Smooth muscle cell (in vitro differentiated cells): Measurements from ENCODE around the gene ATP11A. TPM values are rescaled to one million over a fixed set of nuclear protein-coding genes. Genes with fewer than 3 reads are reported as not detected.
"Not testable (repeated sequence)": the region's sequence is repeated elsewhere in the genome, so short reads cannot be mapped to it uniquely, and the experiment has no call there.

ENCODE experiments used
- DNase-seq: peaks from one replicate; lab custom pipeline; 2025; ENCODE audit not compliant: unreplicated experiment; lab: John Stamatoyannopoulos, UW
- H2AFZ ChIP-seq: fragments of 200-600 bp; sonication (generic); 2 replicates; pipeline ENCODE4 v1.6.0; 2016; ENCODE audit warnings: antibody characterized with exemption, low read depth, mild to moderate bottlenecking
- H3F3A ChIP-seq: fragments of 200-600 bp; sonication (generic); 2 replicates; pipeline ENCODE4 v1.6.0; 2017; ENCODE audit warnings: antibody characterized with exemption, low read depth
- H3K27ac ChIP-seq: fragments of 200-600 bp; sonication (generic); 2 replicates; pipeline ENCODE4 v1.5.1; 2016; ENCODE audit warnings: low read depth, mild to moderate bottlenecking
- H3K27me3 ChIP-seq: fragments of 200-600 bp; sonication (generic); 2 replicates; pipeline ENCODE4 v1.6.1; 2016; ENCODE audit warnings: low read depth, mild to moderate bottlenecking
- H3K36me3 ChIP-seq: fragments of 200-600 bp; sonication (generic); 2 replicates; pipeline ENCODE4 v1.5.1; 2016; ENCODE audit warnings: low read depth
- H3K4me1 ChIP-seq: fragments of 200-600 bp; sonication (generic); 2 replicates; pipeline ENCODE4 v1.5.1; 2016; ENCODE audit warnings: low read depth
- H3K4me2 ChIP-seq: fragments of 200-600 bp; sonication (generic); 2 replicates; pipeline ENCODE4 v1.6.0; 2016; ENCODE audit warnings: mild to moderate bottlenecking
- H3K4me3 ChIP-seq: fragments of 200-600 bp; sonication (generic); 2 replicates; pipeline ENCODE4 v1.5.1; 2016; ENCODE audit warnings: mild to moderate bottlenecking
- H3K79me2 ChIP-seq: fragments of 200-600 bp; sonication (generic); 2 replicates; pipeline ENCODE4 v1.6.0; 2016; ENCODE audit warnings: low read depth, mild to moderate bottlenecking
- H3K9ac ChIP-seq: fragments of 200-600 bp; sonication (generic); 2 replicates; pipeline ENCODE4 v1.6.0; 2016; ENCODE audit warnings: low read depth
- H3K9me3 ChIP-seq: fragments of 200-600 bp; sonication (generic); replicated peaks from 2 replicates; pipeline ENCODE4 v1.5.1; 2016; ENCODE audit warnings: low read depth
- H4K20me1 ChIP-seq: fragments of 200-600 bp; sonication (generic); 2 replicates; pipeline ENCODE4 v1.6.0; 2016; ENCODE audit warnings: low read depth
- CTCF ChIP-seq: fragments of 200-600 bp; sonication (generic); IDR thresholded peaks from 2 replicates; pipeline ENCODE4 v1.5.1; 2017; ENCODE audit warnings: borderline replicate concordance, mild to moderate bottlenecking, antibody characterized with exemption; ENCODE audit not compliant: insufficient read depth, poor library complexity, severe bottlenecking
- WGBS: methylation state at CpG from one replicate; pipeline ENCODE4 v1.1.7; 2016; ENCODE audit warnings: low lambda C conversion rate; 5-methylcytosine and 5-hydroxymethylcytosine counted together
- polyA plus RNA-seq: library from polyadenylated mRNA; unstranded; fragments of >200 nt; fragmentation: Nextera tagmentation; extraction: Ambion mirVana; gene quantifications from 2 replicates; pipeline ENCODE4 v1.2.1, GENCODE V29; 2016
- total RNA-seq: library from RNA; depleted of rRNA; stranded (reverse); fragments of >200 nt; gene quantifications from 2 replicates; pipeline ENCODE4 v1.2.3, GENCODE V29; 2014

ATP11A gene
- total and polyA plus RNA-seq, 2 experiments from 2014 or later, result 6.5 to 7.5 TPM

GRCh38 chr13:112861876-112862615 is 172.2 kb downstream of the ATP11A start:
- Histone ChIP-seq H3K27me3 (no peaks in the 10 kb centered on the region), H3K9me3 (no peaks in the 10 kb centered on the region), H3K4me2 (no peak overlapping the region), H3K36me3 (no peaks in the 10 kb centered on the region), H3K9ac (no peak overlapping the region), H4K20me1 (no peaks in the 10 kb centered on the region), H3K4me3 (no peak overlapping the region), H3K27ac (no peak overlapping the region), H3F3A (no peaks in the 10 kb centered on the region), H3K4me1 (no peaks in the 10 kb centered on the region), H2AFZ (no peak overlapping the region), H3K79me2 (no peaks in the 10 kb centered on the region)
- WGBS, result 96% methylated on average over 32 of the region's 32 CpGs
- no peak for TF ChIP-seq CTCF
- no peak for DNase-seq

DNA sequence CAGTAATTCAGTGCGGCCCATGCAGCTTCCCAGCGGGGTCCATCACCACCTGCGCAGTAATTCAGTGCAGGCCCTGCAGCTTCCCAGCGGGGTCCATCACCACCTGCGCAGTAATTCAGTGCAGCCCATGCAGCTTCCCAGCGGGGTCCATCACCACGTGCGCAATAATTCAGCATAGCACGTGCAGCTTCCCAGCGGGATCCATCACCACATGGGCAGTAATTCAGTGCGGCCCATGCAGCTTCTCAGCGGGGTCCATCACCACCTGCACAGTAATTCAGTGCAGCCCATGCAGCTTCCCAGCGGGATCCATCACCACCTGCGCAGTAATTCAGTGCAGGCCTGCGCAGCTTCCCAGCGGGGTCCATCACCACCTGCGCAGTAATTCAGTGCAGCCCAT is 173.5 kb downstream of the ATP11A start:
- H3K36me3 ChIP-seq, H3K4me1 ChIP-seq, H3K27ac ChIP-seq, DNase-seq, H3K4me2 ChIP-seq, H3K4me3 ChIP-seq, H3K27me3 ChIP-seq, H3K79me2 ChIP-seq, H2AFZ ChIP-seq, H3K9me3 ChIP-seq, H3K9ac ChIP-seq, H3F3A ChIP-seq, H4K20me1 ChIP-seq: not testable (repeated sequence)
- WGBS, result 98% methylated on average over 16 of the region's 17 CpGs

- not testable (repeated sequence) for H3K4me3 ChIP-seq, H3K9me3 ChIP-seq, H3K79me2 ChIP-seq, H3K27ac ChIP-seq, H4K20me1 ChIP-seq, H2AFZ ChIP-seq, H3K4me1 ChIP-seq, H3F3A ChIP-seq, H3K4me2 ChIP-seq, H3K9ac ChIP-seq, DNase-seq, H3K27me3 ChIP-seq, H3K36me3 ChIP-seq
- WGBS, result 98% methylated on average over 14 of the region's 14 CpGs
Measured at GRCh38 chr13:112865478-112865877, 175.6 kb downstream of the ATP11A start.

DNA sequence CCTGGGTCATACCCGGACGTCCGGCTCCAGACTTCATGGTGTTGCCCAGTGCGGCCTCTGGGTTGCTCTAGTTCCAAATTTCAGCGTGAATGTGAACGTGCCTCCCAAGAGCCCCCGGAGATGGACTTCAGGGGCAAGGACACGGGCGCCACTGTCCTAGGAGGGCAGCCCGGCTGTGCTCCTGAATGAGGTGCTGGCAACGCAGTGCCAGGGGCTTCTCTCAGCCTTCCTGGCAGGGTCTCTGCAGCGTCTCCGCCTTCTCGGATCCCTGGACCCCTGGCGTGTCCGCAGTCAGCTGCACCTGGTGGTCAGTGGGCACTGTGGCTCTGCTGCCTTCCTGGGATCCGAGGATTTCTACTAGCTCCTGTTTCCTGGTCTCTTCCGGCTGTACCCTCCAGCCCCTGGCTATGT is 177.5 kb downstream of the ATP11A start:
- Histone ChIP-seq H3K36me3 (no peaks in the 10 kb centered on the region), H4K20me1 (no peaks in the 10 kb centered on the region), H3K27me3 (no peaks in the 10 kb centered on the region), H3K4me1 (no peaks in the 10 kb centered on the region), H3K79me2 (no peaks in the 10 kb centered on the region), H3K4me3 (no peak overlapping the region), H3K4me2 (no peak overlapping the region), H3F3A (no peaks in the 10 kb centered on the region), H2AFZ (no peak overlapping the region), H3K27ac (no peak overlapping the region), H3K9ac (no peak overlapping the region), H3K9me3 (no peaks in the 10 kb centered on the region)
- WGBS, result 98% methylated on average over 18 of the region's 18 CpGs
- no peak for TF ChIP-seq CTCF
- DNase-seq, result no peak
